SK-N-MC (cell line): ENCODE measurements around the gene SHC4.

Experiments
- EZH2 ChIP-seq: fragments of 200-600 bp; sonication (generic); IDR thresholded peaks from one replicate; pipeline ENCODE4 v1.6.1; 2017; ENCODE audit warnings: antibody characterized with exemption
- POLR2AphosphoS5 ChIP-seq: IDR thresholded peaks from 2 replicates; pipeline ENCODE4 v1.6.1; 2012; ENCODE audit warnings: mild to moderate bottlenecking, low read depth, low read length, borderline replicate concordance

DNA sequence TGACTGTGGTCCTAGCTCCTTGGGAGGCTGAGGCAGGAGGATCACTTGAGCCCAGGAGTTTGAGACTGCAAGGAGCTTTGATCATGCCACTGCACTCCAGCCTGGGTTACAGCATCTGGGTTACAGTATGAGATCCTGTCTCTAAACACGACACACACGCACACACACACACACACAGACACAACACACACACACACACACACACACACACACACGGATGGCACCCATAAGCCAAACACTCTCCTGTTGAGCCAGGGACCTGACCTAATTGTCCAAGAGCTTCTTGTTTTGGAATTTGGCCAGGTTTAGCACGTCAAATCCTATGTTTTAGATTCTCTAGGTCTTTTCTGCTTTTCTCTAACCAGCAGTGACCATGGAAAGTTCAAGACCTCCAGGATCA, 59.0 kb downstream of the SHC4 start:
- TF ChIP-seq POLR2AphosphoS5 (no peak), EZH2 (no peak)
